GM12874 (cell line): ENCODE data around the gene SLC4A1AP.

Source experiments
- TF ChIP-seq, protein P1 (sequence below): IDR thresholded peaks from 2 replicates; pipeline ENCODE4 v1.5.1; 2011; ENCODE audit warnings: low read depth, mild to moderate bottlenecking, control low read depth, low read length, moderate library complexity; ENCODE audit not compliant: insufficient read depth

SLC4A1AP gene

DNA sequence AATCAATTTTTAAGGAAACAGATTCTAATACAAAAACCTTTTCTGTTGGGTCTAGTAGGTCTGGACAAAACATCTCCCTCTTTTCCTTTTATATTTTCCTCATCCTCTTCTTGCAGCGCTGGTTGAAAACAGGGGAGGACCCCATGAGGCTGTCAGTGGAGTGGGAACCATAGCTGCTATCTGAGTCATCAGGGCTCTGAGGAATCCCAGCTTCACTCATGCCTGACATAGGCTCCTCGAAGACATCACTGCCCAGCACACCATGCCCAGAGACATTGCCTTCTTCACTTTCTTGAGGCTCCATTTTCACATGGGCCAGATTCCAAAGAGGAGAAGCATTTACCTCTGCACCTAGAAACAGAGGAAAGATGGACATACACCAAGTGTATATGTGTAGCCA is 10.3 kb upstream of the SLC4A1AP start:
- TF ChIP-seq, protein P1, sequence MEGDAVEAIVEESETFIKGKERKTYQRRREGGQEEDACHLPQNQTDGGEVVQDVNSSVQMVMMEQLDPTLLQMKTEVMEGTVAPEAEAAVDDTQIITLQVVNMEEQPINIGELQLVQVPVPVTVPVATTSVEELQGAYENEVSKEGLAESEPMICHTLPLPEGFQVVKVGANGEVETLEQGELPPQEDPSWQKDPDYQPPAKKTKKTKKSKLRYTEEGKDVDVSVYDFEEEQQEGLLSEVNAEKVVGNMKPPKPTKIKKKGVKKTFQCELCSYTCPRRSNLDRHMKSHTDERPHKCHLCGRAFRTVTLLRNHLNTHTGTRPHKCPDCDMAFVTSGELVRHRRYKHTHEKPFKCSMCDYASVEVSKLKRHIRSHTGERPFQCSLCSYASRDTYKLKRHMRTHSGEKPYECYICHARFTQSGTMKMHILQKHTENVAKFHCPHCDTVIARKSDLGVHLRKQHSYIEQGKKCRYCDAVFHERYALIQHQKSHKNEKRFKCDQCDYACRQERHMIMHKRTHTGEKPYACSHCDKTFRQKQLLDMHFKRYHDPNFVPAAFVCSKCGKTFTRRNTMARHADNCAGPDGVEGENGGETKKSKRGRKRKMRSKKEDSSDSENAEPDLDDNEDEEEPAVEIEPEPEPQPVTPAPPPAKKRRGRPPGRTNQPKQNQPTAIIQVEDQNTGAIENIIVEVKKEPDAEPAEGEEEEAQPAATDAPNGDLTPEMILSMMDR = no peak

GRCh38 chr2:27655155-27655951 is 8.3 kb upstream of the SLC4A1AP start:
- TF ChIP-seq, protein P1 = no peak

DNA sequence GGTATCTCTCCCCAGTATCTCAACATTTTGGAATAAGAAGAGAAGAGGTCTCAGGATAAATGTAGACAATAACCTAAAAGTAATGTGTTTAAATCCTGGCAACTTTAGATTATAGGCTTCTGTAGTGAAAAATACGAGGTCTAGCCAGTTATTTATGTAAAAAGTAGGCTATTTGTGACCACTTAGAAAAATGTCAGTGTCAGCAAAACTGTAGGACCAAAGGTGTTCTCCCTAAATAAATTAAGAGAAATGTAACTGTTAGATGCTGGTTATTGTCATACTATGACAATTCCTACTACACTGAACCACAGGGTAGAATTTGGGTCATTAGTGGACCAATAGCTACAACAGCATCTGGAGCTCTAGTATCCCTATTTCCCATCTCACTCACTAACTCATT is 2.3 kb upstream of the SLC4A1AP start:
- TF ChIP-seq, protein P1 = no peak

GRCh38 chr2:27664154-27664574 is 475 bp downstream of the SLC4A1AP start:
- TF ChIP-seq, protein P1 = no peak

DNA sequence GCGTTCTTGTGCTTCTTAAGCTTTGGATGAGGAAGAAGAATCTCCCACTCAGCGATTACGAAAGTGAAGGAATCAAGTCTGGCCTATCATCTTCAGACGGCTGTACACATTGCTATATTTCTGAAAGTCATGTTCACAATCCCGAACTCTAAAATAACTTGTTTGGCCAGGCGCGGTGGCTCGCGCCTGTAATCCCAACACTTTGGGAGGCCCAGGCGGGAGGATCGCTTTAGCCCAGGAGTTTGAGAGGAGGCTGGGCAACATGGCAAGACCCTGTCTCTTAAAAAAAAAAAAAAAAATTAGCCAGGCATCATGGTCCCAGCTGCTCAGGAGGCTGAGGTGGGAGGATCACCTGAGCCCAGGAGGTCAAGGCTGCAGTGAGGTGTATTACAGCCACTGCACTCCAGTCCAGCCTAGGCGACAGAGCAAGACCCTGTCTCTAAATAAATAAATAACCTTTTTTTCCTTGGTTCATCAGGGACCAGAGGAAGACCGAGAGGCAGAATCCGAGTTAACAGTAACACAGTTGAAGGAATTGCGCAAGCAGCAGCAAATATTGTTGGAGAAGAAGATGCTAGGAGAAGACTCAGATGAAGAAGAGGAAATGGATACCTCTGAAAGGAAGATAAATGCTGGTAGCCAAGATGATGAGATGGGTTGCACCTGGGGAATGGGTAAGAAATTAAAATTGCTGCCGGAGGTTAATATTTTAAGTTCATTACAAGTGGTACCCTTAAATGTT is 1.1 kb downstream of the SLC4A1AP start:
- TF ChIP-seq, protein P1 = no peak

GRCh38 chr2:27667446-27667845 is 3.8 kb downstream of the SLC4A1AP start:
- TF ChIP-seq, protein P1 = no peak

GRCh38 chr2:27671235-27671634 is 7.5 kb downstream of the SLC4A1AP start:
- TF ChIP-seq, protein P1 = no peak
